ENCODE results near the gene GCAT. TPM values are rescaled to one million over a fixed set of nuclear protein-coding genes. Genes with fewer than 3 reads are reported as not detected.

GCAT gene
- total and polyA plus RNA-seq, 9 of the 15 experiments (the other 6 are each of a cell fraction or from before 2014, with no cell fraction given): 1.9 to 69.9 (median 26.4) TPM

GRCh38 chr22:37848587-37849088 lies 40.9 kb downstream of the GCAT start (continued):
- TF ChIP-seq GTF3C2 (IDR thresholded peaks at IDR 0.05; ENCODE audit: borderline replicate concordance, extremely low read depth, insufficient read length) (peak; percentile 14), MNT (conservative IDR thresholded peaks at IDR 0.05) (no peak), ZNF830 (CRISPR knock-in tag; IDR thresholded peaks at IDR 0.05) (no peak), MXI1 (IDR thresholded peaks at IDR 0.05; ENCODE audit: low read depth, low read length) (no peak), FUS (optimal IDR thresholded peaks at IDR 0.05; ENCODE audit: low read depth, low read length) (no peak), RBBP5 (IDR thresholded peaks at IDR 0.05; ENCODE audit: borderline replicate concordance, insufficient read depth, low read length, poor library complexity, severe bottlenecking) (no peak), NEUROD1 (IDR thresholded peaks at IDR 0.05; ENCODE audit: borderline replicate concordance, low read depth, low read length, partially characterized antibody) (no peak), ZHX1 (conservative IDR thresholded peaks at IDR 0.05; ENCODE audit: low read length) (no peak), SIX5 (IDR thresholded peaks at IDR 0.05; ENCODE audit: borderline replicate concordance in 1 of 2, insufficient read depth in 1 of 2, low read depth in 1 of 2, low read length in 2 of 2) (no peak), ZNF586 (CRISPR knock-in tag; conservative IDR thresholded peaks at IDR 0.05) (no peak), KHSRP (IDR thresholded peaks at IDR 0.05) (no peak)
- TF ChIP-seq, protein P1, sequence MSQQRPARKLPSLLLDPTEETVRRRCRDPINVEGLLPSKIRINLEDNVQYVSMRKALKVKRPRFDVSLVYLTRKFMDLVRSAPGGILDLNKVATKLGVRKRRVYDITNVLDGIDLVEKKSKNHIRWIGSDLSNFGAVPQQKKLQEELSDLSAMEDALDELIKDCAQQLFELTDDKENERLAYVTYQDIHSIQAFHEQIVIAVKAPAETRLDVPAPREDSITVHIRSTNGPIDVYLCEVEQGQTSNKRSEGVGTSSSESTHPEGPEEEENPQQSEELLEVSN (IDR thresholded peaks at IDR 0.05; ENCODE audit: borderline replicate concordance in 1 of 2, extremely low read depth in 1 of 2, insufficient read depth in 1 of 2, insufficient read length in 1 of 2, low read depth in 1 of 2, low read length in 1 of 2, poor library complexity in 1 of 2, severe bottlenecking in 1 of 2): no peak
- TF ChIP-seq, protein P2, sequence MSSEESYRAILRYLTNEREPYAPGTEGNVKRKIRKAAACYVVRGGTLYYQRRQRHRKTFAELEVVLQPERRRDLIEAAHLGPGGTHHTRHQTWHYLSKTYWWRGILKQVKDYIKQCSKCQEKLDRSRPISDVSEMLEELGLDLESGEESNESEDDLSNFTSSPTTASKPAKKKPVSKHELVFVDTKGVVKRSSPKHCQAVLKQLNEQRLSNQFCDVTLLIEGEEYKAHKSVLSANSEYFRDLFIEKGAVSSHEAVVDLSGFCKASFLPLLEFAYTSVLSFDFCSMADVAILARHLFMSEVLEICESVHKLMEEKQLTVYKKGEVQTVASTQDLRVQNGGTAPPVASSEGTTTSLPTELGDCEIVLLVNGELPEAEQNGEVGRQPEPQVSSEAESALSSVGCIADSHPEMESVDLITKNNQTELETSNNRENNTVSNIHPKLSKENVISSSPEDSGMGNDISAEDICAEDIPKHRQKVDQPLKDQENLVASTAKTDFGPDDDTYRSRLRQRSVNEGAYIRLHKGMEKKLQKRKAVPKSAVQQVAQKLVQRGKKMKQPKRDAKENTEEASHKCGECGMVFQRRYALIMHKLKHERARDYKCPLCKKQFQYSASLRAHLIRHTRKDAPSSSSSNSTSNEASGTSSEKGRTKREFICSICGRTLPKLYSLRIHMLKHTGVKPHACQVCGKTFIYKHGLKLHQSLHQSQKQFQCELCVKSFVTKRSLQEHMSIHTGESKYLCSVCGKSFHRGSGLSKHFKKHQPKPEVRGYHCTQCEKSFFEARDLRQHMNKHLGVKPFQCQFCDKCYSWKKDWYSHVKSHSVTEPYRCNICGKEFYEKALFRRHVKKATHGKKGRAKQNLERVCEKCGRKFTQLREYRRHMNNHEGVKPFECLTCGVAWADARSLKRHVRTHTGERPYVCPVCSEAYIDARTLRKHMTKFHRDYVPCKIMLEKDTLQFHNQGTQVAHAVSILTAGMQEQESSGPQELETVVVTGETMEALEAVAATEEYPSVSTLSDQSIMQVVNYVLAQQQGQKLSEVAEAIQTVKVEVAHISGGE (CRISPR knock-in tag; IDR thresholded peaks at IDR 0.05): peak in 1 of 3 experiments; percentile 92; a peak in 2 of 6 replicates
